HEK293T (cell line): ENCODE measurements around the gene GOLGA2.

Experiments
- ARNT ChIP-seq: fragments of 450-650 bp; IDR thresholded peaks from 2 replicates; pipeline ENCODE4 v1.6.1; 2017; ENCODE audit warnings: mild to moderate bottlenecking
- ELF4 ChIP-seq: fragments of 450-650 bp; IDR thresholded peaks from 2 replicates; pipeline ENCODE4 v1.6.1; 2017; ENCODE audit warnings: antibody characterized with exemption
- FOXA1 ChIP-seq: fragments of 450-650 bp; IDR thresholded peaks from 2 replicates; pipeline ENCODE4 v1.6.1; 2016; ENCODE audit warnings: mild to moderate bottlenecking
- FOXM1 ChIP-seq: fragments of 450-650 bp; IDR thresholded peaks from 2 replicates; pipeline ENCODE4 v1.6.1; 2017; ENCODE audit warnings: mild to moderate bottlenecking, borderline replicate concordance
- NFRKB ChIP-seq: fragments of 450-650 bp; IDR thresholded peaks from 2 replicates; pipeline ENCODE4 v1.6.1; 2016; ENCODE audit warnings: mild to moderate bottlenecking, moderate library complexity
- SP1 ChIP-seq: fragments of 450-650 bp; IDR thresholded peaks from 2 replicates; pipeline ENCODE4 v1.6.1; 2017
- ZNF384 ChIP-seq: fragments of 450-650 bp; IDR thresholded peaks from 2 replicates; pipeline ENCODE4 v1.6.1; 2016

- TF ChIP-seq ARNT (no peak), SP1 (no peak), FOXA1 (no peak), NFRKB (no peak), ELF4 (no peak), FOXM1 (no peak), ZNF384 (no peak)
Measured at GRCh38 chr9:128206916-128207910, 68.6 kb downstream of the GOLGA2 start.
